ENCODE data around the gene MEN1. TPM values are rescaled to one million over a fixed set of nuclear protein-coding genes. Genes with fewer than 3 reads are reported as not detected.

The MEN1 gene
- total RNA-seq, 1 experiment from 2014 or later = 61.6 TPM

DNA sequence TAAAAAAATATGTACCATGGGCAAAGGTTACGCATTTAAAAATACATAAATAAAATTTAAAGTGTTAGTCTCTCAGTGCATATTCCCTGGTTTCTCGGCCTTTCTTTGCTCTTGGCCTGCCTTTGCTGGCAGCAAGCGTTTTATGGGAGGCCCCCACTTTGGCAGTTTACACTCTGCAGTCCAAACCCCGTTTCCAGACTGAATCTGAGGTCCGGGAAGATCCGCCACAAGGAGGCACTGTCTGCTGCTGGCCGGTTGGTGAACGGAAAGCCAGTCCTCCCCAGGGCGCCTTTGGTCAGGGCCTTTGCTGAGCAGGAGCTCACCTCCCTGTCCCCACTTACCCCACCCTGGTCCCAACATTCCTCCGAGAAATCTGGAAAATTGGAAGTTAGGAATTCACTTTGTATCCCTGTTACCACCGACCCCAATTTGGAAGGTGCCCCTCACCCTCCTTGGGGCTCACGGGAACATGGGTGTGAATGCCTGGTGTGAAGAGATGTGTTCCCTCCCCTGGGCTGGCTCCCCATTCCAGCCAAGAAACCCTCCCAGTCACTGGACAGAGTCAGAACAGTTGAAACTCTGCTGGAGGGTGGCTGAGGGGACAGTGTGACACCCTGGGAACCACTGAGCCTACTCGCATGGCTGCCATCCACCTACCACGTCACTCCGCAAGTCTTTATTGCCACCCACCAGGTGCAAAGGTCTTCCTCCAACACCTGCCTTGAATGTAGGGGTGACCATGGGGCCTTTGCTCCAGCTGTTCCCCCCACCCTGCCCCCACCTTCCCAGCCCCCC lies 22.6 kb downstream of the MEN1 start:
- DNase-seq = peak; percentile 43 to 62
- no peaks in the 10 kb centered on the region for H3K4me1 ChIP-seq (replicated peaks; ENCODE audit: insufficient read depth)
- no peaks in the 10 kb centered on the region for H3K79me2 ChIP-seq (ENCODE audit: low read depth)
- H2AFZ ChIP-seq = no peak overlapping the region
- no peak overlapping the region for H3K27ac ChIP-seq
- BruUV-seq (replicated peaks) = no TSS peak
- H3K4me2 ChIP-seq = no peak overlapping the region
- H4K20me1 ChIP-seq (ENCODE audit: insufficient read depth) = no peaks in the 10 kb centered on the region
- H3F3A ChIP-seq (ENCODE audit: insufficient read depth, low read depth) = 0 out of 2 replicates have a peak, but pooled peaks cover 7% of the 10 kb centered on the region
- ChIA-PET CTCF (interaction anchor here (0.6 to 0.7 kb wide), 3 partner anchors 33 to 306 kb away, joined by 3 to 4 read pairs (median 3); no protein-coding TSS in a partner anchor), POLR2A (ENCODE audit: unreplicated experiment) (interaction anchor here (0.6 kb wide), 1 partner anchor 324 kb away, joined by 3 read pairs; the partner anchor contains the start of gene TM7SF2)
- no peaks in the 10 kb centered on the region for H3K36me3 ChIP-seq (ENCODE audit: low read depth)
- H3K9me3 ChIP-seq (ENCODE audit: insufficient read depth, low read depth) = no peaks in the 10 kb centered on the region
- no peaks in the 10 kb centered on the region for H3K9me2 ChIP-seq (ENCODE audit: insufficient read depth)
- no peak for TF ChIP-seq EZH2 (IDR thresholded peaks at IDR 0.05; ENCODE audit: low read depth)
- TF ChIP-seq, protein P1, sequence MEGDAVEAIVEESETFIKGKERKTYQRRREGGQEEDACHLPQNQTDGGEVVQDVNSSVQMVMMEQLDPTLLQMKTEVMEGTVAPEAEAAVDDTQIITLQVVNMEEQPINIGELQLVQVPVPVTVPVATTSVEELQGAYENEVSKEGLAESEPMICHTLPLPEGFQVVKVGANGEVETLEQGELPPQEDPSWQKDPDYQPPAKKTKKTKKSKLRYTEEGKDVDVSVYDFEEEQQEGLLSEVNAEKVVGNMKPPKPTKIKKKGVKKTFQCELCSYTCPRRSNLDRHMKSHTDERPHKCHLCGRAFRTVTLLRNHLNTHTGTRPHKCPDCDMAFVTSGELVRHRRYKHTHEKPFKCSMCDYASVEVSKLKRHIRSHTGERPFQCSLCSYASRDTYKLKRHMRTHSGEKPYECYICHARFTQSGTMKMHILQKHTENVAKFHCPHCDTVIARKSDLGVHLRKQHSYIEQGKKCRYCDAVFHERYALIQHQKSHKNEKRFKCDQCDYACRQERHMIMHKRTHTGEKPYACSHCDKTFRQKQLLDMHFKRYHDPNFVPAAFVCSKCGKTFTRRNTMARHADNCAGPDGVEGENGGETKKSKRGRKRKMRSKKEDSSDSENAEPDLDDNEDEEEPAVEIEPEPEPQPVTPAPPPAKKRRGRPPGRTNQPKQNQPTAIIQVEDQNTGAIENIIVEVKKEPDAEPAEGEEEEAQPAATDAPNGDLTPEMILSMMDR (conservative IDR thresholded peaks at IDR 0.05) = peak; percentile 81
- H3K27me3 ChIP-seq (ENCODE audit: insufficient read depth, low read depth) = no peaks in the 10 kb centered on the region
- no peak overlapping the region for H3K4me3 ChIP-seq
- intact Hi-C loops (cut with micrococcal nuclease; ENCODE audit: unreplicated experiment) = loop anchor here (1.0 to 10.0 kb wide), 3 partner anchors 60 to 467 kb away; no protein-coding TSS in a partner anchor

DNA sequence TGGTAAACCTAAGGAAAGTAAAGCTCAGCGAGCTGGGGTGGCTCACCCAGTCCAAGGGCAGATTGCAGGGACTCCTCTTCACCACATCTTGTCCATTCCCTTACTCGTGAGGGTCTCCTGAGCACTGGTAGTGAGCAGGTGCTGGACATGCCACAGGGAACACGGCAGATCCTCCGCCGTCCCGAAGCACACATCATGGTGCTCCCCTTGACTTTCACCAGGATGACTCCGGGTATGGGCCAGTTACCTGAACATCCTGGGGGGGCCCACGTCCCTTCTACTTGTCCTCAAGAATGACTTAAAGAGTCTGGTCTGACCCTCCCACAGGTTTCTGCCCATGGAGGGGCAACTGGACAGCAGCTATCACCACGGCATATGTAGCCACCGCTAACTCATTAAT lies 24.0 kb downstream of the MEN1 start:
- no peak for TF ChIP-seq EZH2 (IDR thresholded peaks at IDR 0.05; ENCODE audit: low read depth)
- TF ChIP-seq, protein P1 (conservative IDR thresholded peaks at IDR 0.05) = no peak
- ChIA-PET CTCF (interaction anchor here (0.6 kb wide), 1 partner anchor 56 kb away, joined by 3 read pairs; no protein-coding TSS in a partner anchor), POLR2A (ENCODE audit: unreplicated experiment) (interaction anchor here (0.6 kb wide), 1 partner anchor 16 kb away, joined by 6 read pairs; no protein-coding TSS in a partner anchor)
- H2AFZ ChIP-seq = no peak overlapping the region
- no peak overlapping the region for H3K27ac ChIP-seq
- intact Hi-C loops (cut with micrococcal nuclease; ENCODE audit: unreplicated experiment) = loop anchor here (2.0 to 10.0 kb wide), 2 partner anchors 108 to 468 kb away; no protein-coding TSS in a partner anchor
- H3K36me3 ChIP-seq (ENCODE audit: low read depth) = 0 out of 2 replicates have a peak, but pooled peaks cover under 1% of the 10 kb centered on the region
- no peaks in the 10 kb centered on the region for H3K9me3 ChIP-seq (ENCODE audit: insufficient read depth, low read depth)
- no peaks in the 10 kb centered on the region for H3K4me1 ChIP-seq (replicated peaks; ENCODE audit: insufficient read depth)
- no peak overlapping the region for H3K4me3 ChIP-seq
- peaks cover 17% of the 10 kb centered on the region; the same call in 1 of the 2 replicates for H3F3A ChIP-seq (ENCODE audit: insufficient read depth, low read depth)
- no peaks in the 10 kb centered on the region for H3K27me3 ChIP-seq (ENCODE audit: insufficient read depth, low read depth)
- H3K79me2 ChIP-seq (ENCODE audit: low read depth) = no peaks in the 10 kb centered on the region
- H3K9me2 ChIP-seq (ENCODE audit: insufficient read depth) = no peaks in the 10 kb centered on the region
- BruUV-seq (replicated peaks) = TSS peak; percentile 20
- H3K4me2 ChIP-seq = no peak overlapping the region
- H4K20me1 ChIP-seq (ENCODE audit: insufficient read depth) = no peaks in the 10 kb centered on the region
- no peak for DNase-seq

GRCh38 chr11:64784813-64785581 lies 25.4 kb downstream of the MEN1 start:
- no peak for DNase-seq
- Histone ChIP-seq H3K4me3 (no peak overlapping the region), H3K9me3 (ENCODE audit: insufficient read depth, low read depth) (no peaks in the 10 kb centered on the region), H4K20me1 (ENCODE audit: insufficient read depth) (no peaks in the 10 kb centered on the region), H3K9me2 (ENCODE audit: insufficient read depth) (no peaks in the 10 kb centered on the region), H3K79me2 (ENCODE audit: low read depth) (no peaks in the 10 kb centered on the region), H3K4me1 (replicated peaks; ENCODE audit: insufficient read depth) (peaks cover 6% of the 10 kb centered on the region), H3K27me3 (ENCODE audit: insufficient read depth, low read depth) (no peaks in the 10 kb centered on the region), H3K36me3 (ENCODE audit: low read depth) (0 out of 2 replicates have a peak, but pooled peaks cover 4% of the 10 kb centered on the region), H3K4me2 (no peak overlapping the region), H3K27ac (no peak overlapping the region), H3F3A (ENCODE audit: insufficient read depth, low read depth) (peaks cover 29% of the 10 kb centered on the region), H2AFZ (no peak overlapping the region)
- TF ChIP-seq, protein P1 (conservative IDR thresholded peaks at IDR 0.05) = no peak
- TF ChIP-seq EZH2 (IDR thresholded peaks at IDR 0.05; ENCODE audit: low read depth) = no peak
- BruUV-seq (replicated peaks) = no TSS peak
- ChIA-PET POLR2A (ENCODE audit: unreplicated experiment) (no interaction called here), CTCF (no interaction called here)
- intact Hi-C loops (cut with micrococcal nuclease; ENCODE audit: unreplicated experiment) = loop anchor here (10.0 kb wide), 1 partner anchor 470 kb away; no protein-coding TSS in a partner anchor
